Measurements from ENCODE around the gene MAST4. TPM values are rescaled to one million over a fixed set of nuclear protein-coding genes. Genes with fewer than 3 reads are reported as not detected.
A peak's percentile ranks its signal among the peaks of the same experiment; 100 is the strongest.

The MAST4 gene
- total RNA-seq, 1 donor from 2014 or later, result 22.3 TPM

DNA sequence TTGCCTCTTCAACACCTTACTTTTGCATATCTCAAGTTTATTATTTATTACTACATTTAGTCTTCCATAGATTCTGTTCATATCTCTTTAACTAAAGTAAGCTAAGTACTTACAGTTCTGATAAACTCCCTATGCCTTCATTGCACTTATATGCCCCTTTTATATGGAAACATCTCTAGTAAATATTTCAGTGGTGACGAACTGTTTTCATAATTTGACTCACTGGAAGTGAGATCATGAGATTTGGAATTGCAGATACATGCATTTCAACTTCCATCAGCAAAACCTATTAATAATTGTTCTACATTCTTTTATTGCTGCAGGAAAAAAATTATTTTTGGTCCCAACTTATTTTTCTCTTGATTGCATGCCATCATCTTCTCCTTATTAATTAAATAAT lies 336.9 kb downstream of the MAST4 start:
- H3K4me2 ChIP-seq (ENCODE audit: low read length), result no peak overlapping the region
- no peaks in the 10 kb centered on the region for H3K27me3 ChIP-seq (ENCODE audit: insufficient read depth, low read length)
- peak; percentile 55 for DNase-seq (ENCODE audit: low read depth)
- H3K27ac ChIP-seq (ENCODE audit: low read depth, low read length), result peak overlapping the region; percentile 46
- no peak overlapping the region for H3K27ac Mint-ChIP-seq (ENCODE audit: unreplicated experiment)
- H3K36me3 ChIP-seq (ENCODE audit: insufficient read depth, low read length), result no peaks in the 10 kb centered on the region
- no peaks in the 10 kb centered on the region for H4K20me1 ChIP-seq (ENCODE audit: insufficient read depth, low read length)
- H3K9ac ChIP-seq (ENCODE audit: low read length), result no peak overlapping the region
- H3K4me1 ChIP-seq (ENCODE audit: insufficient read depth, low read length), result peaks cover 4% of the 10 kb centered on the region
- peak; percentile 32 for FAIRE-seq
- no peaks in the 10 kb centered on the region for H3K79me2 ChIP-seq (ENCODE audit: insufficient read depth, low read length)
- no peak for TF ChIP-seq EZH2 (IDR thresholded peaks at IDR 0.05; ENCODE audit: insufficient read depth, low read length)
- TF ChIP-seq, protein P1, sequence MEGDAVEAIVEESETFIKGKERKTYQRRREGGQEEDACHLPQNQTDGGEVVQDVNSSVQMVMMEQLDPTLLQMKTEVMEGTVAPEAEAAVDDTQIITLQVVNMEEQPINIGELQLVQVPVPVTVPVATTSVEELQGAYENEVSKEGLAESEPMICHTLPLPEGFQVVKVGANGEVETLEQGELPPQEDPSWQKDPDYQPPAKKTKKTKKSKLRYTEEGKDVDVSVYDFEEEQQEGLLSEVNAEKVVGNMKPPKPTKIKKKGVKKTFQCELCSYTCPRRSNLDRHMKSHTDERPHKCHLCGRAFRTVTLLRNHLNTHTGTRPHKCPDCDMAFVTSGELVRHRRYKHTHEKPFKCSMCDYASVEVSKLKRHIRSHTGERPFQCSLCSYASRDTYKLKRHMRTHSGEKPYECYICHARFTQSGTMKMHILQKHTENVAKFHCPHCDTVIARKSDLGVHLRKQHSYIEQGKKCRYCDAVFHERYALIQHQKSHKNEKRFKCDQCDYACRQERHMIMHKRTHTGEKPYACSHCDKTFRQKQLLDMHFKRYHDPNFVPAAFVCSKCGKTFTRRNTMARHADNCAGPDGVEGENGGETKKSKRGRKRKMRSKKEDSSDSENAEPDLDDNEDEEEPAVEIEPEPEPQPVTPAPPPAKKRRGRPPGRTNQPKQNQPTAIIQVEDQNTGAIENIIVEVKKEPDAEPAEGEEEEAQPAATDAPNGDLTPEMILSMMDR (IDR thresholded peaks at IDR 0.05; ENCODE audit: insufficient read depth, low read depth, low read length), result no peak
- no peaks in the 10 kb centered on the region for H3K36me3 Mint-ChIP-seq (ENCODE audit: low read depth, unreplicated experiment)
- no peak overlapping the region for H3K4me3 Mint-ChIP-seq (ENCODE audit: unreplicated experiment)
- no peaks in the 10 kb centered on the region for H3K9me3 ChIP-seq (ENCODE audit: insufficient read depth, low read depth, low read length)
- no peak overlapping the region for H3K4me3 ChIP-seq (ENCODE audit: insufficient read depth, low read depth, low read length)
- peaks cover 4% of the 10 kb centered on the region for H3K4me1 Mint-ChIP-seq (ENCODE audit: low read depth, unreplicated experiment)
- no peaks in the 10 kb centered on the region for H3K9me3 Mint-ChIP-seq (ENCODE audit: unreplicated experiment)
- H2AFZ ChIP-seq (ENCODE audit: low read depth, low read length), result no peak overlapping the region
- H3K27me3 Mint-ChIP-seq (ENCODE audit: low read depth, unreplicated experiment), result no peaks in the 10 kb centered on the region

DNA sequence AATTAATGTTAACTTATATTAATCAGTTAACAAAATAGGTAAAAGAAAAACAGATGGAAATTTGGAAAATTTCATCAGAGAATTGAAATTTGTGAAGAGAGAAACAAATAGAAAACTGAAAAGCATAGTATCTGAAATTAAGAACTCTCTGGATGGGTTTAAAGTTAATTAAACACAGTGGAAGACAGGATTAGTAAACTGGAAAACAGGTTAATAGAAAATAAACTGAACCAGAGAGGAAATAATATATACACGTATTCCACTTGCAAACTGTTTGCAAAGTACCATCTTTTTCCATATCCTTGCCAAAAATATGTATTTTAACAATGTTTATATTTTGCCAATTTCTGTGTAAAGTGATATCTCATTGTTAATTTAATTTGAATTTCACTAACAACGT lies 342.9 kb downstream of the MAST4 start:
- Mint-ChIP-seq H3K9me3 (ENCODE audit: unreplicated experiment) (peaks cover 2% of the 10 kb centered on the region), H3K36me3 (ENCODE audit: low read depth, unreplicated experiment) (no peaks in the 10 kb centered on the region), H3K4me1 (ENCODE audit: low read depth, unreplicated experiment) (peaks cover 4% of the 10 kb centered on the region), H3K27me3 (ENCODE audit: low read depth, unreplicated experiment) (no peaks in the 10 kb centered on the region), H3K27ac (ENCODE audit: unreplicated experiment) (no peak overlapping the region), H3K4me3 (ENCODE audit: unreplicated experiment) (no peak overlapping the region)
- no peak overlapping the region for H3K27ac ChIP-seq (ENCODE audit: low read depth, low read length)
- H3K9ac ChIP-seq (ENCODE audit: low read length), result no peak overlapping the region
- H2AFZ ChIP-seq (ENCODE audit: low read depth, low read length), result no peak overlapping the region
- no peaks in the 10 kb centered on the region for H3K9me3 ChIP-seq (ENCODE audit: insufficient read depth, low read depth, low read length)
- DNase-seq (ENCODE audit: low read depth) (no peak), FAIRE-seq (no peak)
- H3K4me2 ChIP-seq (ENCODE audit: low read length), result no peak overlapping the region
- H3K36me3 ChIP-seq (ENCODE audit: insufficient read depth, low read length), result no peaks in the 10 kb centered on the region
- no peaks in the 10 kb centered on the region for H4K20me1 ChIP-seq (ENCODE audit: insufficient read depth, low read length)
- no peaks in the 10 kb centered on the region for H3K4me1 ChIP-seq (ENCODE audit: insufficient read depth, low read length)
- no peaks in the 10 kb centered on the region for H3K27me3 ChIP-seq (ENCODE audit: insufficient read depth, low read length)
- TF ChIP-seq, protein P1 (IDR thresholded peaks at IDR 0.05; ENCODE audit: insufficient read depth, low read depth, low read length), result no peak
- no peak for TF ChIP-seq EZH2 (IDR thresholded peaks at IDR 0.05; ENCODE audit: insufficient read depth, low read length)
- H3K79me2 ChIP-seq (ENCODE audit: insufficient read depth, low read length), result no peaks in the 10 kb centered on the region
- no peak overlapping the region for H3K4me3 ChIP-seq (ENCODE audit: insufficient read depth, low read depth, low read length)

DNA sequence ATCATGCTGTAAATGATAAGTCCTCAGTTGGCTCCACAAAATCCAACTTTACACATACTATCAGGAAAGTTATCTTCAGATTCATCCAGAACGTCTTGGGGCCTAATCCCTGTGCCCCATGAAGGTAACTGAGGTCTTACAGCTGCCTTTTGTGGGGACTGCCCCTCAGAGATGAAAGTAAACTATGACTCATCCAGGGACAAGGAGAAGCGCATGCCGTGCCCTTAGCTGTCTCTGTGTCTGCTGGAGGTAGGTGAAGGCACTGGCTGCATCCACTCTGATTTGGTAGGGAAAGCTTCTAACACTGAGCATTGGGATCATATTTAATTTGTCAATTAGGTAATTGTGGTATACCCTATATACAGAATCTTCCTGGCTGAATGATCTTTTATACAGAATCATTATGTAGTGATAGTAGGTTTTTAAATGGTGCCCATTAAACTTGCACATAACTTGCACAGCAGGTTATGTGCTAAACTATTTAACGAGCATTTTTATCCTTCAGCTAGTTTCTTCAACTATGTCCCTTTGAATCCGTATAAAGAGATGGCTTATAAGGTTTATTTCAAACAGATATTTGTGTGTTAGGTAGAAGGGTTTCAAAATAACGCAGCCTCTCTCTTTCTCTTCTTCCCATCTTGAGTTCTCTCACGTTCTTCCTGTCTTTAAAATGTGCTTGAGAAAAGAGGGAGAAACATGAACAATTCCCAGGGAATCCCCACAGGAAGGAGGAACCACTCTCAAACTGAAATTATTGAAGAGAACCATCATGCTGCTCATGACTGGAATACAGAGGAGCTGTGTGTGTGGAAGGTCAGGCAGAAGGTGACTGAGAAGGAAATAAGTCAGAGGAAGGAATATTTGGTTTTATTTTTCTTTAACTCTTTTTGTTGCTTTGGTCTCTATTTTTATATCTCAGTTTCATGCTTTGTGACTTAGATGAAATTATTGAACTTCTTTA lies 349.5 kb downstream of the MAST4 start:
- H3K79me2 ChIP-seq (ENCODE audit: insufficient read depth, low read length), result no peaks in the 10 kb centered on the region
- Mint-ChIP-seq H3K27ac (ENCODE audit: unreplicated experiment) (no peak overlapping the region), H3K27me3 (ENCODE audit: low read depth, unreplicated experiment) (no peaks in the 10 kb centered on the region), H3K4me3 (ENCODE audit: unreplicated experiment) (no peak overlapping the region), H3K36me3 (ENCODE audit: low read depth, unreplicated experiment) (peaks cover 1% of the 10 kb centered on the region), H3K9me3 (ENCODE audit: unreplicated experiment) (peaks cover 2% of the 10 kb centered on the region), H3K4me1 (ENCODE audit: low read depth, unreplicated experiment) (peaks cover 18% of the 10 kb centered on the region)
- no peaks in the 10 kb centered on the region for H3K36me3 ChIP-seq (ENCODE audit: insufficient read depth, low read length)
- no peak for DNase-seq (ENCODE audit: low read depth)
- H3K9ac ChIP-seq (ENCODE audit: low read length), result peak overlapping the region; percentile 10
- no peaks in the 10 kb centered on the region for H3K27me3 ChIP-seq (ENCODE audit: insufficient read depth, low read length)
- no peak overlapping the region for H3K4me3 ChIP-seq (ENCODE audit: insufficient read depth, low read depth, low read length)
- H4K20me1 ChIP-seq (ENCODE audit: insufficient read depth, low read length), result no peaks in the 10 kb centered on the region
- TF ChIP-seq, protein P1 (IDR thresholded peaks at IDR 0.05; ENCODE audit: insufficient read depth, low read depth, low read length), result no peak
- no peak for TF ChIP-seq EZH2 (IDR thresholded peaks at IDR 0.05; ENCODE audit: insufficient read depth, low read length)
- FAIRE-seq, result no peak
- H3K9me3 ChIP-seq (ENCODE audit: insufficient read depth, low read depth, low read length), result no peaks in the 10 kb centered on the region
- no peak overlapping the region for H2AFZ ChIP-seq (ENCODE audit: low read depth, low read length)
- peak overlapping the region; percentile 48 for H3K4me2 ChIP-seq (ENCODE audit: low read length)
- no peak overlapping the region for H3K27ac ChIP-seq (ENCODE audit: low read depth, low read length)
- no peaks in the 10 kb centered on the region for H3K4me1 ChIP-seq (ENCODE audit: insufficient read depth, low read length)
